OCI-M2 (cell line): Measurements from ENCODE around the gene MTHFSD.

Experiments
- DNase-seq: peaks from one replicate; lab custom pipeline; 2025; ENCODE audit not compliant: unreplicated experiment; lab: John Stamatoyannopoulos, UW

Gene MTHFSD

GRCh38 chr16:86503830-86504229 is 51.2 kb downstream of the MTHFSD start:
- DNase-seq, result no peak

- no peak for DNase-seq
Measured at GRCh38 chr16:86502856-86503748, 51.9 kb downstream of the MTHFSD start.

DNA sequence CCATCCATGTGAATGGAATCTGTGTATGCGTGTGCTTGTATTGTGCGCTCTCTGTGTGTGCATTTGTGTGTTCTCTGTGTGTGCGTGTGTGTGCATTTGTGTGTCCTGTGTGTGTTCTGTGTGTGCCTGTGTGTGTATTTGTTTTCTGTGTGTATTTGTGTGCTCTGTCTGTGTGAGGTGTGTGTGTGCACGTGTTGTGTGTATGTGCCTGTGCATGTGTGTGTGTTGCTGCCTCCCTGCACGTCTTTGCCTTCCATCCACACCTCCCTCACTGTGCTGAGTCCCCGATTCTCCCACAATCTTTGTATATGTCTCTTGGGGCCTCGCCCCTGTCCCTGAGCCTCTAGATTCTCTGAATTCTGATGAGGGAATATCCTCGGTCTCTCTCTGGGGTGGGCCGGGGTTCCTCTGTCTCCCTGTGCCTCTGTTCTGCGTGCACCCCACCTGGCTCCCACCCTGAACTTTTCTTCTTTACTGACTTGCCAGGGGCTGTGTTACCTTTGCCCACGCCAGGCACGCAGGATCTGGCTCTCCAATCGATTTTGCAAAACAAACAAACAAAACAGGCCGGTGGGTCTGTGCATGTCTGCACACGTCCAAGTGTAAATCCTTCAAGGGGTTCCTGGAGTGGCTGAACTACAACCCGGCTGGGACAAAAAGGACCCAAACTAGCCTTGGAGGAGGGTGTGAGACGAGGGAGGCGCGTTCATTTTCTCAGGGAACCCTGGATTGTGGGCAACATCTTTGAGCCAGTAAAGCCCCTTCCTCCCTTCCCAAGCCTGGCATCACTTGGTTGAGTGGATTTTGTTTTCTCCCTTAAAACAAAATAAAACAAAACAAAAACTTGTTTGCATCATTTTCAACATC is 52.8 kb downstream of the MTHFSD start:
- DNase-seq, result no peak

- no peak for DNase-seq
Measured at GRCh38 chr16:86500708-86501510, 54.1 kb downstream of the MTHFSD start.

GRCh38 chr16:86499889-86500707 is 54.9 kb downstream of the MTHFSD start:
- no peak for DNase-seq

- DNase-seq, result no peak
Measured at GRCh38 chr16:86499440-86499786, 55.6 kb downstream of the MTHFSD start.

GRCh38 chr16:86498671-86499439 is 56.2 kb downstream of the MTHFSD start:
- DNase-seq, result no peak

DNA sequence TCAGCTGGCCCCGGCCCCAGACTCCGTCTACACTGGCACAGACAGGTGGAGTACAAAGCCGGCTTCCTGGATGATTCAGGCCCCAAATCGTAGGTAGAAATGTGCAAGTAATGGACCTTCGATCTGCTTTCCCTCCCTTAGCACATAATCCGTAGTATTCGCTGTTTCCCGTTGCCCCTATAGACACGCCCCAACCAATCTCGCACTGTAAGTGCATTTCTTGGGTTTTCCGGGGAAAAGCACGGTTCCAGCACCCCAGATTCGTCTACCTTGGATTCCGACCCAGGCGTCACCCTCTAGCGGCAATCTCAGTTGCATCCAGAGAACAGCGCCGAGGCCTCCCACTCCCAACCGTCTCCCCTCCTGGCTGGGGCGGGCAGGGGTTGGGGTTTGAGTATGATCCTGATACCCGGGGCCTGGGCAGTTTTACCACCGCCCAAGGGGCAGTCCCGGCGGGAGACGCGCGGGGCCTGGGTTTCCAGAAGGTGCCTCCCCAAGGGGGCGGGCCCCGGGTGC is 56.8 kb downstream of the MTHFSD start:
- no peak for DNase-seq

DNA sequence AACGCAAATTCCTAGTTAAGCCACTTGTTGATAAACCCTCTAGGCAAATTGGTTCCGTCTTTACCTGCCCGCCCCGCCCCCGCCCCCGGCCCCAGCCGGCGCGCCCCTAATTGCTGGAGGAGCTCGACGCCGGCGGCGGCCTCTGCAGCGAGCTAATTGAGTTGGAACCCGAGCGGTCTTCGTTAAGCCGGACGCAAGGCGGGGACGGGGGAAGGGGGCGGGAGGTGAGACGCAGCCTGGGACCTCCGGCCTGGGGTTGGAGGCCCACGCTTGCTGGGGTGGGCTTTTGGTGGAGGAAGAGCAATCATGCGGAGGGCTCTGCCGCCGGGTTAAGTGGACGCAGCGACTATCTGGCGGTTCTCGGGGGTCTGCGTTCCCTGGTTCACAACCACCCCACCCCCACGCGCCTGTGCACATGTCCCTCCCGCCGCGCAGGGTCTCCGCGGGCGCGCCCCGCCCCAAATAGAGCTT is 57.4 kb downstream of the MTHFSD start:
- DNase-seq, result no peak

- DNase-seq, result no peak
Measured at GRCh38 chr16:86496929-86497461, 58.0 kb downstream of the MTHFSD start.

DNA sequence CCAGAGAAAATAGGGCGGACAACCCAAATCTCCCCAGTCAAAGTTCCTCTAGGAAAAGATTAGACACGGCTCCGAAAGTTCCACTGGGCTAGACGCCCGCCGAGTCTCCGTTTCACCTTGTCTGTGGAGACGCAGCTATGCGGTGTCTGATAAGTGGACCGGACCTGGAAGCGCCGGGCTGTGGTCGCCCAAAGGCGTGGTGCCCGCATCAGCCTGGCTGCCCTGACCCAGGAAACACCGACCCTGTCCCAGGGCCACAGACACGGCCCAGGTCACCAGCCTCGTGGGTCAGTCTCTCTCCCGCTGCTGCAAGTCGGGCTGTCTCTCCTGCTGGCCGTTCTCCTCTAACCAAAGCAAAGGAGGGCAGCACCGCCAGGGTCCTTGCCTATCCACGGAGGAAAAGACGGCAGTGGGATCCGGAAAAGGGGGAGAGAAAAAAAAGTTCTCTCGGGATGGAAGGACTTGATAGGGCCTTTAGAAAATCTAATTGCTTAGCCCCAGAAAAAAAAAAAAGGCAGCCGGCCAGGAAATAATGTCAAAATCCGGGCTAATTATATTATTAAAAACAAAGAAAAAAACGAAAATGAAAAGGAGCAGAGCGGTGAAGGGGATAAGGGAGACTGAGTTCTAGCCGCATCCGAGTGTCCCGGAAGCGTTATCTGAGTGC is 58.6 kb downstream of the MTHFSD start:
- no peak for DNase-seq

GRCh38 chr16:86495756-86496261 is 59.2 kb downstream of the MTHFSD start:
- DNase-seq, result no peak

GRCh38 chr16:86495357-86495701 is 59.7 kb downstream of the MTHFSD start:
- no peak for DNase-seq

- no peak for DNase-seq
Measured at GRCh38 chr16:86494565-86495356, 60.3 kb downstream of the MTHFSD start.

GRCh38 chr16:86494039-86494564 is 60.9 kb downstream of the MTHFSD start:
- DNase-seq, result no peak

- DNase-seq, result no peak
Measured at GRCh38 chr16:86492961-86493629, 61.9 kb downstream of the MTHFSD start.
